IMR-90 (cell line): ENCODE results near the gene CPNE2. TPM values are rescaled to one million over a fixed set of nuclear protein-coding genes. Genes with fewer than 3 reads are reported as not detected.

ENCODE experiments used
- ATAC-seq: fragments of 200-7000 bp; cut with Tn5 transposase; 2 replicates; pipeline ENCODE4 v1.9.1; 2020; ENCODE audit warnings: low read depth, mild to moderate bottlenecking, moderate library complexity
- BruUV-seq: library from RNA; stranded (reverse); fragments of 400-500 nt; replicated peaks from 2 replicates; lab custom pipeline; 2021; lab: Mats Ljungman, UMichigan
- CTCF ChIA-PET: fragments of 300-600 bp; formaldehyde crosslinking; extraction: SDS; loops from one replicate; lab custom pipeline; 2021; ENCODE audit warnings: antibody characterized with exemption; lab: Yijun Ruan, JAX
- POLR2A ChIA-PET: fragments of 300-600 bp; sonication (Branson Sonifier 250); formaldehyde crosslinking; loops from one replicate; lab custom pipeline; 2022; ENCODE audit warnings: antibody characterized with exemption; ENCODE audit not compliant: unreplicated experiment; lab: Charles Lee
- DNase-seq: peaks from one replicate; pipeline ENCODE4 v3.0.0; 2013
- H2AFZ ChIP-seq: replicated peaks from 2 replicates; pipeline ENCODE3; 2013; ENCODE audit warnings: low read length, mild to moderate bottlenecking; ENCODE audit not compliant: poor library complexity
- H2AK5ac ChIP-seq: 2 replicates; pipeline ENCODE4 v1.6.1; 2013; ENCODE audit warnings: low read depth, low read length, inconsistent platforms
- H2AK9ac ChIP-seq: replicated peaks from 2 replicates; pipeline ENCODE3; 2013; ENCODE audit warnings: mild to moderate bottlenecking, low read depth, low read length, moderate library complexity; ENCODE audit not compliant: poor library complexity
- H2BK120ac ChIP-seq: 2 replicates; pipeline ENCODE4 v1.6.1; 2013; ENCODE audit warnings: low read depth, low read length, inconsistent platforms
- H2BK15ac ChIP-seq: 3 replicates; pipeline ENCODE4 v1.6.1; 2013; ENCODE audit warnings: low read depth, low read length, inconsistent platforms
- H2BK20ac ChIP-seq: 2 replicates; pipeline ENCODE4 v1.6.1; 2013; ENCODE audit warnings: low read depth, mild to moderate bottlenecking, inconsistent platforms, low read length, moderate library complexity
- H2BK5ac ChIP-seq: 2 replicates; pipeline ENCODE4 v1.6.1; 2013; ENCODE audit warnings: mild to moderate bottlenecking, low read depth, low read length, inconsistent platforms; ENCODE audit not compliant: poor library complexity, severe bottlenecking
- H3K14ac ChIP-seq: replicated peaks from 2 replicates; pipeline ENCODE4 v1.6.1; 2013; ENCODE audit warnings: low read depth, low read length, inconsistent platforms
- H3K18ac ChIP-seq: 2 replicates; pipeline ENCODE4 v1.6.1; 2013; ENCODE audit warnings: low read depth, low read length, control low read depth
- H3K23ac ChIP-seq: 2 replicates; pipeline ENCODE4 v1.6.1; 2013; ENCODE audit warnings: low read depth, low read length, inconsistent platforms
- H3K27ac ChIP-seq: 2 replicates; pipeline ENCODE4 v1.5.1; 2013; ENCODE audit warnings: mild to moderate bottlenecking, control low read depth, low read length; ENCODE audit not compliant: insufficient read depth
- H3K27me3 ChIP-seq: 2 replicates; pipeline ENCODE4 v1.6.1; 2013; ENCODE audit warnings: low read length; ENCODE audit not compliant: control insufficient read depth, insufficient read depth
- H3K36me3 ChIP-seq: 2 replicates; pipeline ENCODE4 v1.6.1; 2013; ENCODE audit warnings: low read length, mixed read lengths; ENCODE audit not compliant: control insufficient read depth, insufficient read depth
- H3K4ac ChIP-seq: 2 replicates; pipeline ENCODE4 v1.6.1; 2013; ENCODE audit warnings: low read depth, low read length, inconsistent platforms
- H3K4me1 ChIP-seq: 2 replicates; pipeline ENCODE4 v1.6.1; 2013; ENCODE audit warnings: low read length, mixed read lengths; ENCODE audit not compliant: control insufficient read depth, insufficient read depth
- H3K4me2 ChIP-seq: 2 replicates; pipeline ENCODE4 v1.6.1; 2013; ENCODE audit warnings: low read depth, mild to moderate bottlenecking, control low read depth, low read length, moderate library complexity
- H3K4me3 ChIP-seq: 2 replicates; pipeline ENCODE4 v1.5.1; 2013; ENCODE audit warnings: low read depth, mild to moderate bottlenecking, control low read depth, low read length, moderate library complexity; ENCODE audit not compliant: insufficient read depth
- H3K56ac ChIP-seq: 2 replicates; pipeline ENCODE4 v1.6.1; 2013; ENCODE audit warnings: low read length, inconsistent platforms; ENCODE audit not compliant: insufficient read depth; ENCODE audit errors: extremely low read depth
- H3K79me1 ChIP-seq, 2 experiments: 2 replicates each; pipeline ENCODE4 v1.6.1; 2013; ENCODE audit warnings: low read length in 2 of 2, inconsistent platforms in 1 of 2, low read depth in 1 of 2
- H3K9ac ChIP-seq: 2 replicates; pipeline ENCODE4 v1.6.1; 2013; ENCODE audit warnings: low read depth, low read length, control low read depth
- H3K9me1 ChIP-seq: 2 replicates; pipeline ENCODE4 v1.6.1; 2013; ENCODE audit warnings: low read length, inconsistent platforms; ENCODE audit not compliant: insufficient read depth
- H3K9me3 ChIP-seq: 2 replicates; pipeline ENCODE4 v1.6.1; 2013; ENCODE audit warnings: low read length; ENCODE audit not compliant: control insufficient read depth, insufficient read depth
- H4K20me1 ChIP-seq: 2 replicates; pipeline ENCODE4 v1.6.1; 2013; ENCODE audit warnings: low read length, inconsistent platforms; ENCODE audit not compliant: insufficient read depth
- H4K5ac ChIP-seq: 2 replicates; pipeline ENCODE4 v1.6.1; 2013; ENCODE audit warnings: mild to moderate bottlenecking, low read depth, low read length, control low read depth
- H4K8ac ChIP-seq, 2 experiments: 2 replicates each; pipeline ENCODE4 v1.6.1; 2013; ENCODE audit warnings: low read depth in 2 of 2, low read length in 2 of 2, control low read depth in 1 of 2, inconsistent platforms in 1 of 2
- H4K91ac ChIP-seq: 2 replicates; pipeline ENCODE4 v1.6.1; 2013; ENCODE audit warnings: low read depth, low read length, inconsistent platforms; ENCODE audit not compliant: insufficient read depth
- CEBPB ChIP-seq: IDR thresholded peaks from 2 replicates; pipeline ENCODE4 v1.6.1; 2012; ENCODE audit warnings: low read depth, low read length, improper control_type of control experiment
- CTCF ChIP-seq: conservative IDR thresholded peaks from 2 replicates; pipeline ENCODE4 v1.5.1; 2012; ENCODE audit warnings: mild to moderate bottlenecking, low read depth, low read length, improper control_type of control experiment
- ELK1 ChIP-seq: fragments of 150-350 bp; IDR thresholded peaks from 2 replicates; pipeline ENCODE4 v1.6.1; 2016; ENCODE audit warnings: low read depth, mild to moderate bottlenecking, low read length, moderate library complexity, borderline replicate concordance
- FOS ChIP-seq: fragments of 150-350 bp; IDR thresholded peaks from 2 replicates; pipeline ENCODE4 v1.6.1; 2016; ENCODE audit warnings: low read depth, low read length
- MAFK ChIP-seq: IDR thresholded peaks from 2 replicates; pipeline ENCODE4 v1.6.1; 2012; ENCODE audit warnings: low read depth, low read length, improper control_type of control experiment
- MAZ ChIP-seq: IDR thresholded peaks from 2 replicates; pipeline ENCODE4 v1.6.1; 2012; ENCODE audit warnings: low read depth, mild to moderate bottlenecking, low read length, improper control_type of control experiment, moderate library complexity, borderline replicate concordance
- MXI1 ChIP-seq: IDR thresholded peaks from 2 replicates; pipeline ENCODE4 v1.6.1; 2012; ENCODE audit warnings: low read depth, mild to moderate bottlenecking, low read length, moderate library complexity, borderline replicate concordance
- NFE2L2 ChIP-seq: fragments of 150-350 bp; IDR thresholded peaks from 2 replicates; pipeline ENCODE4 v1.6.1; 2016; ENCODE audit warnings: low read depth, mild to moderate bottlenecking, low read length
- RCOR1 ChIP-seq: IDR thresholded peaks from 2 replicates; pipeline ENCODE4 v1.6.1; 2012; ENCODE audit warnings: mild to moderate bottlenecking, low read length, improper control_type of control experiment; ENCODE audit not compliant: insufficient replicate concordance
- WGBS, 2 experiments: methylation state at CpG; one replicate each; pipeline versions ENCODE4 v1.1.5 to v1.1.7; 2013; ENCODE audit warnings: missing lambda C conversion rate in 2 of 2; ENCODE audit not compliant: insufficient read length in 1 of 2; ENCODE audit errors: extremely low coverage in 2 of 2; 5-methylcytosine and 5-hydroxymethylcytosine counted together
- dilution Hi-C: fragments of 300-500 bp; cut with HindIII; formaldehyde crosslinking; loops from one replicate; pipeline ENCODE4 v1.14.3; 2018; ENCODE audit warnings: low sequenced_read_pairs; ENCODE audit not compliant: unreplicated experiment
- in situ Hi-C: fragments of 300-500 bp; cut with MboI; formaldehyde crosslinking; loops from 3 replicates; pipeline ENCODE4 v1.14.3; 2019; ENCODE audit warnings: low sequenced_read_pairs, inconsistent platforms, mixed read lengths
- intact Hi-C: fragments of 100-400 bp; cut with micrococcal nuclease; formaldehyde crosslinking; loops from 2 replicates; pipeline ENCODE4 v1.10.0; 2022
- polyA plus RNA-seq, 3 experiments: library from polyadenylated mRNA; depleted of rRNA; stranded (reverse); fragments of >200 nt; gene quantifications; 2 replicates each; pipeline ENCODE4 v1.2.3, GENCODE V29; 2012; ENCODE audit warnings: low replicate concordance in 1 of 3
- total RNA-seq: library from RNA; depleted of rRNA; stranded (reverse); fragments of >200 nt; gene quantifications from 2 replicates; pipeline ENCODE4 v1.2.3, GENCODE V29; 2012

Gene CPNE2
- total and polyA plus RNA-seq, 2 of the 4 experiments (the other 2 are of a cell fraction): 15.4 to 48.0 TPM

GRCh38 chr16:57083485-57084126, 8.8 kb upstream of the CPNE2 start:
- Histone ChIP-seq H4K91ac (no peak overlapping the region), H3K14ac (no peak overlapping the region), H2AFZ (no peak overlapping the region), H4K8ac (no peak overlapping the region), H2BK5ac (no peak overlapping the region), H3K4ac (no peak overlapping the region), H2AK9ac (peak overlapping the region; percentile 39), H2BK15ac (no peak overlapping the region), H3K27ac (no peak overlapping the region), H2BK120ac (no peak overlapping the region), H3K4me3 (no peak overlapping the region), H4K20me1 (no peaks in the 10 kb centered on the region), H3K4me1 (no peaks in the 10 kb centered on the region), H4K5ac (no peak overlapping the region), H3K9me1 (no peaks in the 10 kb centered on the region), H2AK5ac (no peak overlapping the region), H3K36me3 (peaks cover 3% of the 10 kb centered on the region), H3K79me1 (no peaks in the 10 kb centered on the region), H3K56ac (no peak overlapping the region), H2BK20ac (no peak overlapping the region), H3K9ac (no peak overlapping the region), H3K18ac (no peak overlapping the region), H3K9me3 (no peaks in the 10 kb centered on the region), H3K4me2 (no peak overlapping the region), H3K23ac (no peak overlapping the region), H3K27me3 (peaks cover 3% of the 10 kb centered on the region; the same call in 1 of the 2 replicates)
- DNase-seq: no peak
- no peak for ATAC-seq
- ChIA-PET CTCF (interaction anchor here (1.0 to 1.3 kb wide), 5 partner anchors 8 to 141 kb away, joined by 3 to 7 read pairs (median 3); partner anchors contain the start of gene NLRC5), POLR2A (no interaction called here)
- TF ChIP-seq MAFK (no peak), NFE2L2 (no peak), ELK1 (no peak), CEBPB (no peak), FOS (no peak), MXI1 (no peak), RCOR1 (no peak), CTCF (no peak), MAZ (no peak)
- no CpG with 5 or more reads among the region's 7 CpGs for WGBS, 2 experiments
- dilution Hi-C loops (no loop called here), intact Hi-C loops (loop anchor here (1.0 to 5.0 kb wide), 4 partner anchors 85 to 334 kb away; partner anchors contain the start of gene ARL2BP), in situ Hi-C loops (loop anchor here (10.0 kb wide), 2 partner anchors 211 to 331 kb away; no protein-coding TSS in a partner anchor)
- no TSS peak for BruUV-seq
